Ovary (tissue), 3 donors: ENCODE measurements around the gene TDRD3.
"Not testable (repeated sequence)": the region's sequence is repeated elsewhere in the genome, so short reads cannot be mapped to it uniquely, and the experiment has no call there.

Source experiments
- CTCF ChIP-seq, 3 donors: fragments of 450-650 bp in 2 of 3; fragments of 200-600 bp in 1 of 3; IDR thresholded peaks; one replicate each; pipeline versions ENCODE4 v1.5.1 to v1.8.0; 2016 to 2022; ENCODE audit warnings: antibody characterized with exemption in 3 of 3, mild to moderate bottlenecking in 1 of 3
- EP300 ChIP-seq: sonication (generic); formaldehyde crosslinking; IDR thresholded peaks from one replicate; pipeline ENCODE4 v1.6.1; 2017; ENCODE audit warnings: antibody characterized with exemption
- POLR2A ChIP-seq: fragments of 450-650 bp; IDR thresholded peaks from one replicate; pipeline ENCODE4 v1.6.1; 2017; ENCODE audit warnings: antibody characterized with exemption, mild to moderate bottlenecking, moderate library complexity
- donor health status: DM: no; HTN: no; CAD: no.

DNA sequence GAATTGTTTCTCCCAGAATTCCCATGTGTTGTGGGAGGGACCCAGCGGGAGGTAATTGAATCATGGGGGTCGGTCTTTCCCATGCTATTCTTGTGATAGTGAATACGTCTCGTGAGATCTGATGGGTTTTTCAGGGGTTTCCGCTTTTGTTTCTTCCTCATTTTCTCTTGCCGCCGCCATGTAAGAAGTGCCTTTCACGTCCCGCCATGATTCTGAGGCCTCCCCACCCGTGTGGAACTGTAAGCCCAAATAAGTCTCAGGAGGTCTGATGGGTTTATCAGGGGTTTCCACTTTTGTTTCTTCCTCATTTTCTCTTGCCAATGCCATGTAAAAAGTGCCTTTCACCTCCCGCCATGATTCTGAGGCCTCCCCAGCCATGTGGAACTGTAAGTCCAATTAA is 10.8 kb downstream of the TDRD3 start:
- TF ChIP-seq CTCF (IDR thresholded peaks at IDR 0.05); POLR2A; EP300: not testable (repeated sequence)
